H9 (cell line): ENCODE results near the gene RGP1. TPM values are rescaled to one million over a fixed set of nuclear protein-coding genes. Genes with fewer than 3 reads are reported as not detected.

Source experiments
- DNase-seq: peaks from one replicate; pipeline ENCODE4 v3.0.0-alpha.2; 2017
- H2AFZ ChIP-seq: one replicate; pipeline ENCODE4 v1.6.1; 2013; ENCODE audit warnings: mild to moderate bottlenecking, low read length, control low read depth, moderate library complexity
- H2AK5ac ChIP-seq: 2 replicates; pipeline ENCODE4 v1.6.1; 2013; ENCODE audit warnings: low read length, control low read depth, mixed read lengths; ENCODE audit not compliant: insufficient read length
- H2BK120ac ChIP-seq: one replicate; pipeline ENCODE4 v1.6.1; 2013; ENCODE audit warnings: low read depth, mild to moderate bottlenecking, low read length, control low read depth, inconsistent platforms; ENCODE audit not compliant: poor library complexity, severe bottlenecking
- H2BK12ac ChIP-seq: 2 replicates; pipeline ENCODE4 v1.6.1; 2013; ENCODE audit warnings: low read length, control low read depth, mixed read lengths, low read depth; ENCODE audit not compliant: insufficient read length
- H2BK15ac ChIP-seq: 2 replicates; pipeline ENCODE4 v1.6.1; 2013; ENCODE audit warnings: low read depth, low read length, control low read depth
- H2BK20ac ChIP-seq: one replicate; pipeline ENCODE4 v1.6.1; 2013; ENCODE audit warnings: low read depth, mild to moderate bottlenecking, low read length, control low read depth, inconsistent platforms; ENCODE audit not compliant: poor library complexity, severe bottlenecking
- H2BK5ac ChIP-seq: 2 replicates; pipeline ENCODE4 v1.6.1; 2013; ENCODE audit warnings: low read length, control low read depth, mixed read lengths; ENCODE audit not compliant: insufficient read length
- H3K14ac ChIP-seq: 2 replicates; pipeline ENCODE4 v1.6.1; 2013; ENCODE audit warnings: low read length, control low read depth; ENCODE audit not compliant: insufficient read depth
- H3K18ac ChIP-seq: 2 replicates; pipeline ENCODE4 v1.6.1; 2013; ENCODE audit warnings: low read depth, mild to moderate bottlenecking, mixed read lengths, low read length, control low read depth; ENCODE audit not compliant: insufficient read length
- H3K23ac ChIP-seq: 2 replicates; pipeline ENCODE4 v1.6.1; 2013; ENCODE audit warnings: low read length, control low read depth, mixed read lengths, low read depth; ENCODE audit not compliant: insufficient read length
- H3K23me2 ChIP-seq: 2 replicates; pipeline ENCODE4 v1.6.1; 2013; ENCODE audit warnings: low read depth, mild to moderate bottlenecking, mixed read lengths, low read length, control low read depth; ENCODE audit not compliant: insufficient read length, poor library complexity, severe bottlenecking
- H3K27ac ChIP-seq: 2 replicates; pipeline ENCODE4 v1.5.1; 2013; ENCODE audit warnings: low read length, control low read depth, mixed read lengths, low read depth; ENCODE audit not compliant: insufficient read length
- H3K27me3 ChIP-seq: 2 replicates; pipeline ENCODE4 v1.6.1; 2013; ENCODE audit warnings: low read length, control low read depth, inconsistent platforms; ENCODE audit not compliant: insufficient read depth
- H3K4ac ChIP-seq: 2 replicates; pipeline ENCODE4 v1.6.1; 2013; ENCODE audit warnings: low read depth, mild to moderate bottlenecking, control low read depth, inconsistent platforms, low read length, moderate library complexity
- H3K4me1 ChIP-seq: 2 replicates; pipeline ENCODE4 v1.6.1; 2013; ENCODE audit warnings: low read length, control low read depth, inconsistent platforms; ENCODE audit not compliant: insufficient read depth
- H3K4me2 ChIP-seq: 2 replicates; pipeline ENCODE4 v1.6.1; 2013; ENCODE audit warnings: low read length, control low read depth, mixed read lengths; ENCODE audit not compliant: insufficient read length, insufficient read depth
- H3K56ac ChIP-seq: 2 replicates; pipeline ENCODE4 v1.6.1; 2013; ENCODE audit warnings: low read depth, mild to moderate bottlenecking, mixed read lengths, low read length, control low read depth; ENCODE audit not compliant: insufficient read length
- H3K79me1 ChIP-seq: 2 replicates; pipeline ENCODE4 v1.6.1; 2013; ENCODE audit warnings: low read depth, mild to moderate bottlenecking, moderate library complexity, low read length, control low read depth, inconsistent platforms; ENCODE audit not compliant: insufficient read depth, poor library complexity, severe bottlenecking
- H3K79me2 ChIP-seq: 2 replicates; pipeline ENCODE4 v1.6.1; 2013; ENCODE audit warnings: low read length, control low read depth, inconsistent platforms; ENCODE audit not compliant: insufficient read depth
- H3K9ac ChIP-seq: 2 replicates; pipeline ENCODE4 v1.6.1; 2013; ENCODE audit warnings: low read length, control low read depth, mixed read lengths; ENCODE audit not compliant: insufficient read length; ENCODE audit errors: extremely low read depth
- H3K9me3 ChIP-seq: one replicate; pipeline ENCODE4 v1.6.1; 2013; ENCODE audit warnings: low read depth, low read length, inconsistent platforms; ENCODE audit not compliant: control insufficient read depth
- H3T11ph ChIP-seq: one replicate; pipeline ENCODE4 v1.6.1; 2013; ENCODE audit warnings: mild to moderate bottlenecking, low read length, control low read depth, inconsistent platforms
- H4K20me1 ChIP-seq: one replicate; pipeline ENCODE4 v1.6.1; 2013; ENCODE audit not compliant: control insufficient read depth, insufficient read length, insufficient read depth
- H4K5ac ChIP-seq: 2 replicates; pipeline ENCODE4 v1.6.1; 2013; ENCODE audit warnings: low read depth, mild to moderate bottlenecking, mixed read lengths, low read length, control low read depth; ENCODE audit not compliant: insufficient read length
- H4K8ac ChIP-seq: replicated peaks from 2 replicates; pipeline ENCODE4 v1.6.1; 2013; ENCODE audit warnings: low read length, control low read depth, mixed read lengths, low read depth; ENCODE audit not compliant: insufficient read length
- H4K91ac ChIP-seq: 2 replicates; pipeline ENCODE4 v1.6.1; 2013; ENCODE audit warnings: low read depth, mild to moderate bottlenecking, moderate library complexity, mixed read lengths, low read length, control low read depth; ENCODE audit not compliant: insufficient read length
- H3K27ac Mint-ChIP-seq, 3 experiments: 2 replicates in 2 of 3; 3 replicates in 1 of 3; pipeline ENCODE4 v1.8.0; 2020 to 2021; ENCODE audit warnings: mixed read lengths in 3 of 3, mild to moderate bottlenecking in 1 of 3, moderate library complexity in 1 of 3
- H3K27me3 Mint-ChIP-seq: 2 replicates; pipeline ENCODE4 v1.8.0; 2021; ENCODE audit warnings: low read depth, mild to moderate bottlenecking, moderate library complexity, mixed read lengths
- H3K36me3 Mint-ChIP-seq, 3 experiments: 2 replicates in 2 of 3; 3 replicates in 1 of 3; pipeline ENCODE4 v1.8.0; 2020 to 2021; ENCODE audit warnings: low read depth in 3 of 3, mixed read lengths in 3 of 3; ENCODE audit not compliant: insufficient read depth in 1 of 3
- H3K4me1 Mint-ChIP-seq, 2 experiments: 2 replicates each; pipeline ENCODE4 v1.8.0; 2020; ENCODE audit warnings: mixed read lengths in 2 of 2
- H3K4me3 Mint-ChIP-seq, 2 experiments: 2 replicates in 1 of 2; 3 replicates in 1 of 2; pipeline ENCODE4 v1.8.0; 2020 to 2021; ENCODE audit warnings: mild to moderate bottlenecking in 2 of 2, mixed read lengths in 2 of 2, moderate library complexity in 1 of 2
- H3K9me3 Mint-ChIP-seq, 2 experiments: 2 replicates in 1 of 2; 3 replicates in 1 of 2; pipeline ENCODE4 v1.8.0; 2020; ENCODE audit warnings: mild to moderate bottlenecking in 2 of 2, mixed read lengths in 2 of 2, moderate library complexity in 1 of 2
- WGBS: extraction: QIAGEN DNeasy Blood & Tissue Kit; methylation state at CpG from one replicate; pipeline ENCODE4 v1.1.7; 2013; ENCODE audit warnings: missing lambda C conversion rate, low lambda C conversion rate, mixed read lengths; ENCODE audit not compliant: insufficient read length; ENCODE audit errors: extremely low coverage; 5-methylcytosine and 5-hydroxymethylcytosine counted together
- total RNA-seq: library from RNA; stranded (reverse); gene quantifications from 2 replicates; pipeline ENCODE4 v1.2.1, GENCODE V29; 2021
- TF ChIP-seq, protein P1 (sequence below): fragments of 200-600 bp; sonication (generic); conservative IDR thresholded peaks from 3 replicates; pipeline ENCODE4 v1.8.0; 2021; ENCODE audit warnings: antibody characterized with exemption, mild to moderate bottlenecking

Gene RGP1
- total RNA-seq, 1 experiment from 2014 or later: 25.7 TPM

DNA sequence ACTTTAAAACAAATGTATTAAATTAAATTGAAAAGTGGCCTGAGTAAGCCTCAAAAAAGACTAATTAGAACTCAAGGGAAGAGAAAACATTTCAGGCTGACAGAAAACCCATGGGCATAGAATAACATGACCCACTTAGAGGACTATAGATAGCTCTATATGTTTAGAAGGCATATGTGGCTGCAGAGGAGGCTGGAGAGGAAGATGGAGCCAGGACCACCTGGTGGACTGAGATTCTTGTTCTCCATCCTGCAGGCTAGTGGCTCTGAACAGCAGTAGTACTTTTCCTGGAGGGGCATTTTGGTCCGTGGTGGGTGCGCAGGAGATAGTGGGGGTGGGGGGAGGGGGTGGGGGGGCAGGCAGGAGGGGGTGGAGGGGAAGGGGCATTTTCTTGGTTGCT lies 32.0 kb downstream of the RGP1 start:
- H3K23me2 ChIP-seq: no peaks in the 10 kb centered on the region
- Mint-ChIP-seq H3K27ac (no peak overlapping the region), H3K36me3 (peaks cover 7 to 21% (median 11%) of the 10 kb centered on the region in 3 experiments), H3K4me3 (no peak overlapping the region), H3K27me3 (no peaks in the 10 kb centered on the region), H3K9me3 (no peaks in the 10 kb centered on the region), H3K4me1 (peaks cover 2% of the 10 kb centered on the region in 2 experiments)
- H2BK12ac ChIP-seq: no peak overlapping the region
- H3K27me3 ChIP-seq: no peaks in the 10 kb centered on the region
- H3K14ac ChIP-seq: no peak overlapping the region
- H2BK120ac ChIP-seq: no peak overlapping the region
- no peak overlapping the region for H3K4ac ChIP-seq
- no peak overlapping the region for H2BK15ac ChIP-seq
- H2AK5ac ChIP-seq: no peak overlapping the region
- no peak overlapping the region for H4K5ac ChIP-seq
- TF ChIP-seq, protein P1, sequence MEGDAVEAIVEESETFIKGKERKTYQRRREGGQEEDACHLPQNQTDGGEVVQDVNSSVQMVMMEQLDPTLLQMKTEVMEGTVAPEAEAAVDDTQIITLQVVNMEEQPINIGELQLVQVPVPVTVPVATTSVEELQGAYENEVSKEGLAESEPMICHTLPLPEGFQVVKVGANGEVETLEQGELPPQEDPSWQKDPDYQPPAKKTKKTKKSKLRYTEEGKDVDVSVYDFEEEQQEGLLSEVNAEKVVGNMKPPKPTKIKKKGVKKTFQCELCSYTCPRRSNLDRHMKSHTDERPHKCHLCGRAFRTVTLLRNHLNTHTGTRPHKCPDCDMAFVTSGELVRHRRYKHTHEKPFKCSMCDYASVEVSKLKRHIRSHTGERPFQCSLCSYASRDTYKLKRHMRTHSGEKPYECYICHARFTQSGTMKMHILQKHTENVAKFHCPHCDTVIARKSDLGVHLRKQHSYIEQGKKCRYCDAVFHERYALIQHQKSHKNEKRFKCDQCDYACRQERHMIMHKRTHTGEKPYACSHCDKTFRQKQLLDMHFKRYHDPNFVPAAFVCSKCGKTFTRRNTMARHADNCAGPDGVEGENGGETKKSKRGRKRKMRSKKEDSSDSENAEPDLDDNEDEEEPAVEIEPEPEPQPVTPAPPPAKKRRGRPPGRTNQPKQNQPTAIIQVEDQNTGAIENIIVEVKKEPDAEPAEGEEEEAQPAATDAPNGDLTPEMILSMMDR: no peak
- no CpG with 5 or more reads among the region's 2 CpGs for WGBS
- no peak overlapping the region for H2AFZ ChIP-seq
- H3K18ac ChIP-seq: no peak overlapping the region
- no peak overlapping the region for H2BK5ac ChIP-seq
- H2BK20ac ChIP-seq: no peak overlapping the region
- no peak overlapping the region for H3K23ac ChIP-seq
- H3K4me1 ChIP-seq: no peaks in the 10 kb centered on the region
- no peak overlapping the region for H3K4me2 ChIP-seq
- H3K9me3 ChIP-seq: no peaks in the 10 kb centered on the region
- no peak overlapping the region for H4K8ac ChIP-seq
- H3K27ac ChIP-seq: no peak overlapping the region
- no peak for DNase-seq
- H4K91ac ChIP-seq: no peak overlapping the region
- H3K79me2 ChIP-seq: no peaks in the 10 kb centered on the region
- no peaks in the 10 kb centered on the region for H3K79me1 ChIP-seq
- H4K20me1 ChIP-seq: no peaks in the 10 kb centered on the region
- no peak overlapping the region for H3K9ac ChIP-seq
- no peak overlapping the region for H3T11ph ChIP-seq
- H3K56ac ChIP-seq: no peak overlapping the region
